Right lobe of liver (tissue), 6 donors: ENCODE data around the gene FAM177B. TPM values are rescaled to one million over a fixed set of nuclear protein-coding genes. Genes with fewer than 3 reads are reported as not detected.
A peak's percentile ranks its signal among the peaks of the same experiment; 100 is the strongest.

Source experiments
- ATAC-seq, 4 donors: fragments of 200-7000 bp; cut with Tn5 transposase; one replicate each; pipeline ENCODE4 v1.9.1; 2020; ENCODE audit warnings: mild to moderate bottlenecking in 4 of 4, moderate library complexity in 4 of 4
- DNase-seq, 3 donors: peaks; one replicate each; pipeline ENCODE4 v3.0.0-alpha.2; 2020
- H3K27ac ChIP-seq, 3 donors: fragments of 200-600 bp; one replicate each; pipeline ENCODE4 v1.8.0; 2022
- H3K27me3 ChIP-seq, 2 donors: fragments of 200-600 bp; one replicate each; pipeline ENCODE4 v1.8.0; 2022
- H3K36me3 ChIP-seq, 4 donors: fragments of 200-600 bp; sonication (generic) in 1 of 4; one replicate each; pipeline versions ENCODE4 v1.5.1 to v1.8.0; 2017 to 2022; ENCODE audit warnings: control low read depth in 1 of 4
- H3K4me1 ChIP-seq, 4 donors: fragments of 200-600 bp; sonication (generic) in 1 of 4; one replicate each; pipeline versions ENCODE4 v1.5.1 to v1.8.0; 2017 to 2022; ENCODE audit warnings: control low read depth in 1 of 4
- H3K4me3 ChIP-seq, 3 donors: fragments of 200-600 bp; one replicate each; pipeline ENCODE4 v1.8.0; 2022
- H3K9me3 ChIP-seq, 4 donors: fragments of 200-600 bp; sonication (generic) in 1 of 4; one replicate each; pipeline versions ENCODE4 v1.5.1 to v1.8.0; 2017 to 2022; ENCODE audit warnings: control low read depth in 1 of 4
- POLR2A ChIP-seq: fragments of 450-650 bp; IDR thresholded peaks from one replicate; pipeline ENCODE4 v1.6.1; 2017; ENCODE audit warnings: antibody characterized with exemption, mild to moderate bottlenecking
- WGBS: methylation state at CpG from one replicate; pipeline ENCODE4 v1.1.6; 2018; ENCODE audit warnings: low coverage, low lambda C conversion rate; ENCODE audit not compliant: insufficient coverage; ENCODE audit errors: missing lambda C conversion rate; 5-methylcytosine and 5-hydroxymethylcytosine counted together
- intact Hi-C, 2 donors: fragments of 100-400 bp; cut with DNase I; formaldehyde crosslinking; loops; one replicate each; pipeline versions ENCODE4 v1.11.2 to v1.14.1; 2022
- total RNA-seq, 6 experiments: library from RNA; depleted of rRNA in 2 of 6; stranded (reverse); fragments of >200 nt in 2 of 6; fragmentation: NEBNext Ultra II Directional in 3 of 6; extraction: Animal tissue kit (Norgen Biotek cat#: 25700) in 3 of 6; gene quantifications; one replicate each; pipeline versions ENCODE4 v1.1.0 to v1.2.4, GENCODE V29; 2016 to 2023
- TF ChIP-seq, protein P1 (sequence below), 4 donors: fragments of 200-600 bp in 3 of 4; fragments of 450-650 bp in 1 of 4; IDR thresholded peaks; one replicate each; pipeline versions ENCODE4 v1.5.1 to v1.8.0; 2016 to 2022; ENCODE audit warnings: antibody characterized with exemption in 4 of 4, mild to moderate bottlenecking in 2 of 4
- donor health status: DM: no; HTN: yes; CAD: no.
- donor health status: DM: no; HTN: no; CAD: no.
- donor health status: DM: no; HTN: no; CAD: no.
- donor health status: DM: no; HTN: yes; CAD: no.
- donor health status: DM: no; HTN: yes; CAD: no.

FAM177B gene
- total RNA-seq, 6 experiments from 2014 or later: 0.47 TPM; not detected in 5

DNA sequence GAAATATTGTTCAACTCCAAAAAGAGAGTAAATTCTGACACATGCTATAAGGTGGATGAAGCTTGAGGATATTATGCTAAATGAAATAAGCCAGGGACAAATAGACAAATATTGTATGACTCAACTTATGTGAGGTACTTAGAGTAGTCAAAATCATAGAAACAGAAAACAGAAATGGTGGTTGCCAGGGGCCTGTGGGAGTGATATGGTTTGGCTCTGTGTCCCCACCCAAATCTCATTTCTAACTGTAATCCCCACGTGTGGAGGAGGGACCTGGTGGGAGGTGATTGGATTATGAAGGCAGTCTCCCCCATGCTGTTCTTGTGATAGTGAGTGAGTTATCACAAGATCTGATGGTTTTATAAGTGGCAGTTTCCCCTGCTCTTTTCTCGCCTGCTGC lies 53.1 kb downstream of the FAM177B start:
- 60% methylated on average over 1 of the region's 2 CpGs for WGBS
- Histone ChIP-seq H3K9me3 (no peaks in the 10 kb centered on the region), H3K36me3 (no peaks in the 10 kb centered on the region), H3K27me3 (no peaks in the 10 kb centered on the region), H3K4me3 (no peak overlapping the region), H3K4me1 (peaks cover 0 to 6% (median 2%) of the 10 kb centered on the region in 4 donors), H3K27ac (no peak overlapping the region)
- no peak for DNase-seq
- no peak for ATAC-seq
- TF ChIP-seq POLR2A: no peak
- TF ChIP-seq, protein P1, sequence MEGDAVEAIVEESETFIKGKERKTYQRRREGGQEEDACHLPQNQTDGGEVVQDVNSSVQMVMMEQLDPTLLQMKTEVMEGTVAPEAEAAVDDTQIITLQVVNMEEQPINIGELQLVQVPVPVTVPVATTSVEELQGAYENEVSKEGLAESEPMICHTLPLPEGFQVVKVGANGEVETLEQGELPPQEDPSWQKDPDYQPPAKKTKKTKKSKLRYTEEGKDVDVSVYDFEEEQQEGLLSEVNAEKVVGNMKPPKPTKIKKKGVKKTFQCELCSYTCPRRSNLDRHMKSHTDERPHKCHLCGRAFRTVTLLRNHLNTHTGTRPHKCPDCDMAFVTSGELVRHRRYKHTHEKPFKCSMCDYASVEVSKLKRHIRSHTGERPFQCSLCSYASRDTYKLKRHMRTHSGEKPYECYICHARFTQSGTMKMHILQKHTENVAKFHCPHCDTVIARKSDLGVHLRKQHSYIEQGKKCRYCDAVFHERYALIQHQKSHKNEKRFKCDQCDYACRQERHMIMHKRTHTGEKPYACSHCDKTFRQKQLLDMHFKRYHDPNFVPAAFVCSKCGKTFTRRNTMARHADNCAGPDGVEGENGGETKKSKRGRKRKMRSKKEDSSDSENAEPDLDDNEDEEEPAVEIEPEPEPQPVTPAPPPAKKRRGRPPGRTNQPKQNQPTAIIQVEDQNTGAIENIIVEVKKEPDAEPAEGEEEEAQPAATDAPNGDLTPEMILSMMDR (IDR thresholded peaks at IDR 0.05): no peak
- intact Hi-C loops: no loop called here

DNA sequence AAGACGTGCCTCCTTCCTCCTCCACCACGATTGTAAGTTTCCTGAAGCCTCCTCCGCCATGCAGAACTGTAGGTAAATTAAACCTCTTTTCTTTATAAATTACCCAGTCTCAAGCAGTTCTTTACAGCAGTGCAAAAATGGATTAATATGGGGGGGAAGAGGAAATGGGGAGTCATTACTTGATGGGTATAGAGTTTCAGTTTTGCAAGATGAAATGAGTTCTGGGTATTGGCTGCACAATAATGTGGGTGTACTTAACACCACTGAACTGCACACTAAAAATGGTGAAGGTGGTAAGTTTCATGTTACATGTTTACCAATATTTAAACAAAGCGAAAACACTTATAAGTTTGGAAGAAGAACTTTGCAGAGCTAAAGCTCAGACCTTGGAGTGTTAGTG lies 53.5 kb downstream of the FAM177B start:
- H3K9me3 ChIP-seq: no peaks in the 10 kb centered on the region
- no peak for DNase-seq
- 43% methylated on average over 3 of the region's 4 CpGs for WGBS
- ATAC-seq: no peak
- H3K4me3 ChIP-seq: no peak overlapping the region
- no peaks in the 10 kb centered on the region for H3K27me3 ChIP-seq
- TF ChIP-seq, protein P1 (IDR thresholded peaks at IDR 0.05): no peak
- no peak for TF ChIP-seq POLR2A
- H3K27ac ChIP-seq: no peak overlapping the region
- H3K4me1 ChIP-seq: peaks cover 0 to 8% (median 2%) of the 10 kb centered on the region in 4 donors
- intact Hi-C loops: no loop called here
- no peaks in the 10 kb centered on the region for H3K36me3 ChIP-seq

DNA sequence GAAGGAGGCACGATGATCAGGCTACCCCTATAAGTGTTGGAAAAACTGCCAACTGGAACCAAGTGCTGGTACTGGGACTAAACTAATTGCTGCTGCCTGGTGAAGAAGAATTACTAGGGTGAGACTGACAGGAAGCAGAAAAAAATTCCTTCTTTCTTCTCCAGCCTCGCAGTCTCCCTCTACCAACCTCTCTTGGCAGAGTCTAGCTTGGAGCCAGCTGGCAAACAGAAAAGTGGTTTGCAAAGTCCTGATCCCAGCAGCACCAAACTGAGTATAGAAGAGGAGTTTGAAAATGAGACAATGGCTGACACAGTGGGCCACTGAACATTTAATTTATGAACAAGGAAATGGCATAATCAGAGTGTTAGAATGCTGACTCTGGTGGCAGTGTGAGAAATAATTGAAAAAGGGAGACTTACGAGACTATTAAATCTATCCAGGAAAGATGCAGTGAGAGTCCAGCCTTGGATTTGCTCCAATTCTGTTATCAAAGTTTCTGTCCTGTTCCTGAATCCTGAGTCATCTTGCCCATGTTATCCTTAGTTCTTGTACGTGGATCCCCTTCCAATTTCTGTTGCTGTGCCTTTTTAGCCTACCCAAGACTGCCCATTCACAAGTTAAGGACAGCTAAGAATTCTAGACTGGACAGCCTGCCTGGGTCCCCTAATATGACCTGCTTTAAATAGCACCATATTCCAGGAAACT lies 54.2 kb downstream of the FAM177B start:
- no peak overlapping the region for H3K27ac ChIP-seq
- TF ChIP-seq, protein P1 (IDR thresholded peaks at IDR 0.05): no peak
- TF ChIP-seq POLR2A: no peak
- DNase-seq: no peak
- intact Hi-C loops: no loop called here
- WGBS: 38% methylated on average over 3 of the region's 4 CpGs
- peak in 1 of 4 donors; percentile 33 for ATAC-seq
- H3K4me1 ChIP-seq: peaks cover 0 to 8% (median 2%) of the 10 kb centered on the region in 4 donors
- H3K4me3 ChIP-seq: no peak overlapping the region
- H3K9me3 ChIP-seq: no peaks in the 10 kb centered on the region
- H3K27me3 ChIP-seq: no peaks in the 10 kb centered on the region
- H3K36me3 ChIP-seq: no peaks in the 10 kb centered on the region

DNA sequence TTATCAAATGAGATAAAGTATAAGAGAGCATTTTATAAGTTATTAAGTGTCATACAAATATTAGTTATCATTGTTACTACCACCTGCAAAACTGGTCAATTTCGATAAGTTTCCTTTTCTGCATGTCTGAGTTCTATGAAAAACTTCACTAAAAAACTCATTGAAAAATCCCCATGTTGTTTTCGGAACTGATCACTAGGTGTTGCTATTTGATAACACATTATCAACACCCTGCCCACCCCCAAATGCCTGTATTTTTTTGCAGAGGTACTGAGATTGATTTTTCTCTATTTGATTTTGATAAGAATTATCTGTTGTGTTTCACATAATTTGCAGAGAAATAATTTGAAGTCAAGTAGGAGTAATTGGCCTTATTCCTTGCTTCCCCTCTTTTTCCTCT lies 55.7 kb downstream of the FAM177B start:
- Histone ChIP-seq H3K27me3 (no peaks in the 10 kb centered on the region), H3K4me3 (no peak overlapping the region), H3K9me3 (no peaks in the 10 kb centered on the region), H3K36me3 (no peaks in the 10 kb centered on the region), H3K4me1 (peaks cover 0 to 8% (median 2%) of the 10 kb centered on the region in 4 donors), H3K27ac (no peak overlapping the region)
- 3% methylated on average over 2 of the region's 2 CpGs for WGBS
- ATAC-seq (peak; percentile 41 to 76 (median 66)), DNase-seq (no peak)
- intact Hi-C loops: no loop called here
- TF ChIP-seq, protein P1 (IDR thresholded peaks at IDR 0.05): peak; percentile 55 to 73 (median 64)
- no peak for TF ChIP-seq POLR2A
